HUES6 (cell line): Measurements from ENCODE around the gene PPFIBP2.
"Not testable (repeated sequence)": the region's sequence is repeated elsewhere in the genome, so short reads cannot be mapped to it uniquely, and the experiment has no call there.

ENCODE experiments used
- H3K27ac ChIP-seq: 2 replicates; pipeline ENCODE4 v1.7.0; 2013; ENCODE audit warnings: low read depth, mild to moderate bottlenecking, low read length, inconsistent platforms
- H3K27me3 ChIP-seq: 2 replicates; pipeline ENCODE4 v1.6.1; 2013; ENCODE audit warnings: low read length; ENCODE audit not compliant: control insufficient read depth, insufficient read depth
- H3K36me3 ChIP-seq: 2 replicates; pipeline ENCODE4 v1.6.1; 2013; ENCODE audit warnings: low read length; ENCODE audit not compliant: control insufficient read depth, insufficient read depth
- H3K4me1 ChIP-seq: 2 replicates; pipeline ENCODE4 v1.6.1; 2013; ENCODE audit warnings: low read length; ENCODE audit not compliant: control insufficient read depth, insufficient read depth
- H3K4me3 ChIP-seq: 2 replicates; pipeline ENCODE4 v1.5.1; 2013; ENCODE audit warnings: low read depth, low read length
- H3K9ac ChIP-seq: one replicate; pipeline ENCODE4 v1.6.1; 2013; ENCODE audit warnings: mild to moderate bottlenecking, low read length
- H3K9me3 ChIP-seq: 2 replicates; pipeline ENCODE4 v1.6.1; 2013; ENCODE audit warnings: low read depth, low read length; ENCODE audit not compliant: control insufficient read depth, insufficient read depth

Gene PPFIBP2

DNA sequence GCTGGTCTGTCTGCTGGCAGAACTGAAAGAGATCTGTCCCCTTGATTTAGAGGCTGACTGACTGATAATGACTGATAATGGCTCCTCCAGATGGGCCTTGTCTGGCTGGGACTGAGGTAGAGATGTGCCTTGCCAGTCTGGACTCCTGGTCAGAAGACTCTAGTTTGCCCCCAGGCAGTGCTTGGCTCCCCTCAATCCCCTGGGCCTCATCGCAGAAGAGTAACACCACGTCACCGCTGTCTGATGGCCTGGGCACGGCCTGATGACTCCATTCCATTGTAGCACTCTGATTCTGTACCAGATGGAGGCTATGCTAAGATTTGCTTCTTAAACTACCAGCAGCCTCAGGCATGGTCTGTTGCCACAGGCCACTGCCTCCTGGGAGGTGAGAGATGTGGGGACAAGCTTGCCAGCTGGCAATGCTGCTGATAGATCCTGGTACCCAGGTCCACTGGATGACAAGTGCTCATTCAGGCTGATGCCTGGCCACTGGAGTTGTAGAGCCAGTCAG is 140.5 kb downstream of the PPFIBP2 start:
- H3K36me3 ChIP-seq = peaks cover 6% of the 10 kb centered on the region
- H3K27ac ChIP-seq = no peak overlapping the region
- no peaks in the 10 kb centered on the region for H3K9me3 ChIP-seq
- no peaks in the 10 kb centered on the region for H3K4me1 ChIP-seq
- H3K27me3 ChIP-seq = no peaks in the 10 kb centered on the region
- H3K9ac ChIP-seq = no peak overlapping the region
- H3K4me3 ChIP-seq = no peak overlapping the region

DNA sequence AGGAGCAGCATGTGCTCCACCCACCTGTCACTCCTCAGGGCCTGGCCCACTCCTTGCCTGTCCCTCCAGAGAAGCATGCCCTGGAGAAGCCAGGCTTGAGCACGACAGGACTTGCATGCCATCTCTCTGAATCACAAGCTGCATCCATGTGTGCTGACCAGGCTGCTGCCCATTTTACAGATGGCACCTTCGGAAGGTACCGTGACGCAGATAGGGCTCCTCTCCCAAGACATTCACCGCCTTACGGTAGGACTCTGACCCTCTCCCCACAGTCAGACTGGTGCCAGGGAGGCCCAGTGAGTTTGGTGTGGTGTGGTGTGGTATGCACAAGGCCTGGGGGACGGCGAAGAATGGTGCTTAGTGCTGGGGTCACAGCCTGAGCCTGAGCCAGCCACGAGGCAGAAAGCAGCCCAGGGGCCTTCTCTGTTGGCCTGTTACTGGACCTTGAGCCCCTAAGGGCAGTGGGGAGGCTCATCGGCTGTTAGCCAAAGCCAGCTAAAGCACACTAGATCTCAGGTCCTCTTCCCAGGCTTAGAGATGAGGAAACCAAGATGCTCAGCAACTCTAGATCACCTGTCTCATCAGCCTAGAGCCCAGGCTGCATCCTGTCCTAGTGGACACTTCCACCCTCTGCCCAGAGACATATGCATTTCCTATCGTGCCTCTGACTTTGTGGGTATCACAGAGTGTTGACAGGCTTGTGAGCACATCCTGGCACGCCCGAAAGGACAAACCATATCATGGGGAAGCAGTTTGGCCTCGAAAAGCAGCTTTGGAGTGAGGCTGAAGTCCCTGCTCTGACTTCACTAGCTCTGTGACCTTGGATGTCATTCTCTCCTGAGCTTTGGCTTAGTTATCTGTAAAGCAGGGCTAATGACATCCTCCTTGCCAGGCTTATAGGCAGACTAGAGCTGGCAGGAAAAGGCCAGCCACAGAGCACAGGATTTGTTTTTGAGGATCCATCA is 141.7 kb downstream of the PPFIBP2 start:
- no peaks in the 10 kb centered on the region for H3K4me1 ChIP-seq
- peaks cover 6% of the 10 kb centered on the region for H3K36me3 ChIP-seq
- no peaks in the 10 kb centered on the region for H3K9me3 ChIP-seq
- no peak overlapping the region for H3K4me3 ChIP-seq
- no peak overlapping the region for H3K27ac ChIP-seq
- no peak overlapping the region for H3K9ac ChIP-seq
- no peaks in the 10 kb centered on the region for H3K27me3 ChIP-seq

DNA sequence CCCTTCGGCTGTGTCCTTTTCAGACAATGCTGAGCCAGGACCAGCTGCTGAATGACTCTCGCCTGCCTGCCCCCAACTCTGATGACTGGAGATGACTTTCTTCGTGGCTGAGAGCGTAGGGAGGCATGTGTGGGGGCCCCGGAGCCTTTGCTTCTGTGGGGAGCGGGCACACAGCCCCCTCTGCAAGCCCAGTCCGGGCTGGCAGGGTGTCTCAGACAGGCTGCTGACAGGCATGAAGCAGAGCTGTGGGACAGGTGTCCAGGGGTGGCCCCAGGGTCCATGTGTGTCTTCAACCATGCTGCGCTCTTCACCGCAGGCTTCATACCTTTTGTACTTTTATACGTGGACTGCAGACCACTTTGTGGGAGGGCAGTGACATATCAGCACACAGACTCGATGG is 142.9 kb downstream of the PPFIBP2 start:
- Histone ChIP-seq H3K9ac (no peak overlapping the region), H3K27ac (no peak overlapping the region), H3K27me3 (no peaks in the 10 kb centered on the region), H3K9me3 (no peaks in the 10 kb centered on the region), H3K4me1 (no peaks in the 10 kb centered on the region), H3K36me3 (peaks cover 6% of the 10 kb centered on the region), H3K4me3 (no peak overlapping the region)

DNA sequence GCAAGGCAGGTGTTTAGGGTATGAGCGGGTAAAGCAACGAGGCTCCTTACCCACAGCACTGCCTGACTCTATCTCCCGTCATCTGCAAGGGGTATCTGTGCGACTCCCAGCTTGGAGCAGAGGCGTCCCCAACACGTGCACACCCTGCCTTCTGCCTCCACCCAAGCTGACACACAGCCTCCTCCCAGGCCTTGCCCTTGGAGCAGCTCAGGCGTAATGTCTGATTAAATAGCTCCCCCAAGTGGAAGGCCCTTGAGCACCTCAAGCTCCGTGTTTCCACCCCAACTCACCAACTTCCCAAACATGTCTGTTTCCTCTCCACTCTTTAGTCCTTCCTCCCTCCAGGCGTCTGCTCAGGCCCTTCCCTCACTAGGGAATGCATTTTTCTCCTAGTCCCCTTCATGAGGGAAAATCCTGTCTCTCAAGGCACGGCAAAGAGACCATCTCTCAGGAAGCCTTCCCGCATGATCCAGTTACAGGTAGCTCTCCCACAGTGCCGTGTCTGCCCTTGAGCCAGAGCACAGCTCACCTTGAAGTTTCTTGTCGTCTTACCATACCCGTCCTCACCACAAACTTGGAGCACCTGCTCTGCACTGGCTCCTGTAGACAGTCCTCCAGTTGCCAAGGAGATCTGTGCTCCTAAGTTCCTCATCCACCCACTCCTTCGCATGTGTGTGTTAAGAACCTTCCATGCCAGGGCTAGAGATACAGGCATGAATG is 143.7 kb downstream of the PPFIBP2 start:
- H3K4me1 ChIP-seq = no peaks in the 10 kb centered on the region

DNA sequence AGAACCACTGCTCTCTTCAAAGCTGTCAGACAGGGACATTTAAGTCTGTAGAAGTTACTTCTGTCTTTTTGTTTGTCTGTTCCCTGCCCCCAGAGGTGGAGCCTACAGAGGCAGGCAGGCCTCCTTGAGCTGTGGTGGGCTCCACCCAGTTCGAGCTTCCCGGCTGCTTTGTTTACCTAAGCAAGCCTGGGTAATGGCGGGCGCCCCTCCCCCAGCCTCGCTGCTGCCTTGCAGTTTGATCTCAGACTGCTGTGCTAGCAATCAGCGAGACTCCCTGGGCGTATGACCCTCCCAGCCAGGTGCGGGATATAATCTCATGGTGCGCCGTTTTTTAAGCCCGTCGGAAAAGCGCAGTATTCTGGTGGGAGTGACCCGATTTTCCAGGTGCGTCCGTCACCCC is 149.7 kb downstream of the PPFIBP2 start:
- H3K36me3 ChIP-seq = peaks cover 36% of the 10 kb centered on the region
- H3K27ac ChIP-seq, H3K9ac ChIP-seq, H3K4me3 ChIP-seq, H3K27me3 ChIP-seq, H3K4me1 ChIP-seq: not testable (repeated sequence)
- H3K9me3 ChIP-seq = peaks cover 12% of the 10 kb centered on the region

More for the DNA sequence above, 143.7 kb downstream of the PPFIBP2 start:
- Histone ChIP-seq H3K36me3 (peaks cover 6% of the 10 kb centered on the region), H3K4me3 (no peak overlapping the region), H3K27me3 (no peaks in the 10 kb centered on the region), H3K9me3 (no peaks in the 10 kb centered on the region), H3K9ac (no peak overlapping the region), H3K27ac (no peak overlapping the region)

DNA sequence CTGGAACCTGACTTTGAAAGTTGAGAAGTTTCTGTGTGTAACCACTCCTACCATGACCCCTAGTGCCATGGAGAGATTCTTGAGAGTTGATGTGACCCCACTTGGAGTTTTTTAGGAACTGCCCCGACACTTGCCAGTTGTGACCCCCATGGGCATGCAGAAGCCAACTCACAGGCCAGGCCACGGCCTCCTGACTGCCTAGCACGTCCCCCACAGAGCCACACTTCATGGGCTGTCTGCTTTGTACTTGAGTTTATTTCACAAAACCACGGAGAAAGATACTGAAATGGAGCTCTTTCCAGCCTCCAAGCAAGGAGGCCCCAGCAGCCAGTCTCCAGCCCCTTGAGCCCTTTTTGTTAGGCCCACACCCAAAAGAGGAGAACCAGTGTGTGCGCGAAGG is 151.1 kb downstream of the PPFIBP2 start:
- peaks cover 12% of the 10 kb centered on the region for H3K9me3 ChIP-seq
- no peak overlapping the region for H3K27ac ChIP-seq
- H3K27me3 ChIP-seq = no peaks in the 10 kb centered on the region
- H3K4me1 ChIP-seq = peaks cover 11% of the 10 kb centered on the region; the same call in 1 of the 2 replicates
- H3K9ac ChIP-seq = no peak overlapping the region
- no peak overlapping the region for H3K4me3 ChIP-seq
- H3K36me3 ChIP-seq = peaks cover 43% of the 10 kb centered on the region

DNA sequence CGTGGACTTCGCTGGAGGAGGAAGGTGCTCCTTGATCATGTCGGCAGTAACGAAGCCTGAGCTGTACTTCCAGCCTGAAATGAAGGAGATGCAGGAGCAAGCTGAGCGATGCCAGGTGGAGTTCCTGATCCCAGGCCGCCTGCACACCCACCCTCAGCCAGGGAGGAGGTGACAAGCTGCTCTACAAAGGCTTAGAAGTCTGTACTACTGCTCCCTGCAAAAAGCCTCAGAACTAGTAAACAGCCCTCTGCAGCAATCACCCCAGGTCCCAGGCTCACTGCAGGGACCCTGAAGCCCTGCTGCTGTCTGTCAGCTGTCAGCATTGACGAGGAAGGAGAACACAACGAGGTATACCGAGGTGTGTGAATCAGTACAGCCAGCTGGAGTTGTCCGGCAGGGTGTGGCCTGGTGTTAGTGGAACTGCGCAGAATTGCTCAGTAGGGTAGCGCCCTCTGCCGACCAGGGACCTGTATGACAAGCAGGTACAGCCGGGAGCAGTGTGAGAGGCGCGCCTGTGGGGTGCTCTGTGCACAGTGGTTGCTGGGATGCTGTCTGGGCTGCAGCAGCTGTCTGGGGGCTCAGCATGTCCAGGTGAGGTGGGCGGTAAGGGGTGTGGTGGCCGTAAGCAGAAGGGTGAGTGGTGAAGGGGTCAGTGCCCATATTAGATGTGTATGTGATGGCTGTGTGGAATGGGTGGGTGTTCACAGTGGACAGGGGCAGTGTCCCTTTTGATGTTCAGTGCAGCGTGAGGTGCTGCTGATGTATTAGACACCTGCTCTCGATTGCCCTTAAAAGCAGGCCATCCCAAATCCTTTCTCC is 151.9 kb downstream of the PPFIBP2 start:
- Histone ChIP-seq H3K36me3 (peaks cover 45% of the 10 kb centered on the region), H3K9me3 (peaks cover 12% of the 10 kb centered on the region)

DNA sequence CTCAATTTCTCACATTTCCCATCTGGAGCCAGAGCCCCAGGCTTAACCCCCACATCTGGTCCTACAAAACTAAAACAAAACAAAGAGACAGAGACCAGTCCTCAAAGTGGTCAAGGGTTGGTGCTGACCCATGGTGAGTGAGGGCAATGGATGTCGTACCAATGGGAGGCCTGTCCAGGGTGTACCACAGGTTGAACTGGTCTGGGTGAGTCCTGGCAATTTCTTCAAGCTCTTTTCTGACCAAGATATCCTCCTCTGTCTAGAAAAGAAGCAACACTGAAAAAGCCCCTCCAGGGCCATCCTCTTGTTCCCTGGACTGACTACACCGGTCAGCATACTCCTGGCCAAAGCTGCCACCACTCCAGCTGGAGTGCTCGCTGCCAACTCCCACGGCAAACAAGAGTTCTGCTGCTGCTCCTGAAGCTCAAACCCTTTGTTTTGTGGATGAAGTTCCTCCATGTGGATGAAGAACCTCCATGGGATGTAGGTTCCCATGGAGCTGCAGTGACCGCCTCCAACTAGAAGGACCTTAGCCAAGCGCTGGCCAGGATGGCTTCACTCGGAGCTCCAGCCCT is 152.6 kb downstream of the PPFIBP2 start:
- Histone ChIP-seq H3K9me3 (peaks cover 12% of the 10 kb centered on the region), H3K36me3 (peaks cover 45% of the 10 kb centered on the region), H3K4me3 (no peak overlapping the region), H3K9ac (no peak overlapping the region), H3K27ac (no peak overlapping the region), H3K4me1 (peaks cover 11% of the 10 kb centered on the region; the same call in 1 of the 2 replicates), H3K27me3 (no peaks in the 10 kb centered on the region)

More for the DNA sequence above, 151.9 kb downstream of the PPFIBP2 start:
- Histone ChIP-seq H3K4me1 (peaks cover 11% of the 10 kb centered on the region; the same call in 1 of the 2 replicates), H3K4me3 (no peak overlapping the region), H3K9ac (no peak overlapping the region), H3K27me3 (no peaks in the 10 kb centered on the region), H3K27ac (no peak overlapping the region)

DNA sequence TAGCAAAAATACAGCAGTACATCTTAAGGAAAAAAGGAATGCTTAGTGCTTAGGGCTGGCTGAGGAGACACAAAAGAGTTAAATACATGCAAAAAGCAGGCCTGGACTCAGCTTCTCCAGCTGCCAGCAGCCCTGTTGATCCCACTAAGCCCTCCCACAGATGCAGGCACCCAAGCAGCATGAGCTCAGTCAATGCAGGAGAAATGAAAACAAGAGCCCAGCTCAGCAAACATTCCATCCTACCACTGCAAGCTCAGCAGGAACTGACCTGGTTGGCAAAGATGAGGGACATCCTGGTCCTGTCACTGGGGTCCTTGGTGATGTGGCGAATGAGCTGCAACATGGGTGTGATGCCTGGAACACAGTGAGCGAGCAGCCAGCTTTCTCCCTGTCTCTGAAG is 153.7 kb downstream of the PPFIBP2 start:
- Histone ChIP-seq H3K9me3 (peaks cover 12% of the 10 kb centered on the region), H3K9ac (no peak overlapping the region), H3K27ac (no peak overlapping the region), H3K36me3 (peaks cover 45% of the 10 kb centered on the region), H3K4me1 (peaks cover 11% of the 10 kb centered on the region; the same call in 1 of the 2 replicates), H3K27me3 (no peaks in the 10 kb centered on the region), H3K4me3 (no peak overlapping the region)

DNA sequence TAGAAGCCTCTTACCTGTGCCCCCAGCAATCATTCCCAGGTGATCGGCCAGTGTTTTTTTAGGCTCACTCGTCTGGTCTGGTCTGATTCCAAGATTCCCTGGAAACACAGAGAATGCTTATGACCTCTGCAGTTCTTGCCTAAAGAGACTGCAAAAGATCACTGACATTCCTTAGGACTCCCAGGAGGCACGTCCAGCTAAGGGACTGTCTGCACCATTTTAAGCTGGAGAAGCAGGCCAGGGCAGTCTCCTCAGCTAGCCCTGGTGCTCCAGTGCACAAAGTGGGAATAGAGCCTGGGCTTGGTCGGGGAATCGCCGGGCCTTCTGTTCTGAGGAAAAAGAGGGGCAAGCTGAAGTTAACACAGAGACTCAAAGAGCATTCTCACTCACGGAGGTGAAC is 154.7 kb downstream of the PPFIBP2 start:
- Histone ChIP-seq H3K9me3 (peaks cover 12% of the 10 kb centered on the region), H3K27me3 (no peaks in the 10 kb centered on the region), H3K4me1 (peaks cover 15% of the 10 kb centered on the region), H3K9ac (no peak overlapping the region), H3K36me3 (peaks cover 45% of the 10 kb centered on the region), H3K4me3 (no peak overlapping the region), H3K27ac (no peak overlapping the region)
